ENCODE measurements around the gene NCAN.

Gene NCAN

GRCh38 chr19:19259741-19260140, 48.0 kb downstream of the NCAN start:
- TF ChIP-seq EZH2 (IDR thresholded peaks at IDR 0.05; ENCODE audit: borderline replicate concordance, low read length) = no peak
- Histone ChIP-seq H3K27ac (ENCODE audit: low read depth, low read length, poor library complexity, severe bottlenecking) (no peak overlapping the region), H3K36me3 (ENCODE audit: insufficient read depth, low read length) (no peaks in the 10 kb centered on the region), H3K9ac (ENCODE audit: low read length) (no peak overlapping the region), H3K9me3 (ENCODE audit: low read length) (no peaks in the 10 kb centered on the region), H3K9me2 (ENCODE audit: low read depth, low read length) (no peaks in the 10 kb centered on the region), H3K4me2 (ENCODE audit: low read length) (no peak overlapping the region), H2AFZ (ENCODE audit: low read length) (no peak overlapping the region), H3F3A (ENCODE audit: insufficient read depth, low read length) (no peaks in the 10 kb centered on the region), H4K20me1 (ENCODE audit: insufficient read depth, low read length) (no peaks in the 10 kb centered on the region), H3K4me1 (ENCODE audit: insufficient read depth, low read length, severe bottlenecking) (peaks cover 5% of the 10 kb centered on the region), H3K27me3 (ENCODE audit: insufficient read depth, low read length) (peaks cover 10% of the 10 kb centered on the region; the same call in 1 of the 2 replicates), H3K79me2 (ENCODE audit: insufficient read depth, low read length) (no peaks in the 10 kb centered on the region), H3K4me3 (ENCODE audit: low read depth, low read length, poor library complexity, severe bottlenecking) (no peak overlapping the region)

GRCh38 chr19:19260417-19261214, 48.9 kb downstream of the NCAN start:
- Histone ChIP-seq H3K79me2 (ENCODE audit: insufficient read depth, low read length) (no peaks in the 10 kb centered on the region), H3K4me3 (ENCODE audit: low read depth, low read length, poor library complexity, severe bottlenecking) (no peak overlapping the region), H3K9me3 (ENCODE audit: low read length) (no peaks in the 10 kb centered on the region), H3K4me1 (ENCODE audit: insufficient read depth, low read length, severe bottlenecking) (peaks cover 5% of the 10 kb centered on the region), H3F3A (ENCODE audit: insufficient read depth, low read length) (no peaks in the 10 kb centered on the region), H3K4me2 (ENCODE audit: low read length) (peak overlapping the region; percentile 47; the same call in 1 of the 2 replicates), H3K9me2 (ENCODE audit: low read depth, low read length) (no peaks in the 10 kb centered on the region), H3K27me3 (ENCODE audit: insufficient read depth, low read length) (peaks cover 10% of the 10 kb centered on the region; the same call in 1 of the 2 replicates), H4K20me1 (ENCODE audit: insufficient read depth, low read length) (no peaks in the 10 kb centered on the region), H3K9ac (ENCODE audit: low read length) (no peak overlapping the region), H3K36me3 (ENCODE audit: insufficient read depth, low read length) (no peaks in the 10 kb centered on the region), H2AFZ (ENCODE audit: low read length) (no peak overlapping the region), H3K27ac (ENCODE audit: low read depth, low read length, poor library complexity, severe bottlenecking) (no peak overlapping the region)
- TF ChIP-seq CTCF (IDR thresholded peaks at IDR 0.05; ENCODE audit: low read length) (no peak), EZH2 (IDR thresholded peaks at IDR 0.05; ENCODE audit: borderline replicate concordance, low read length) (no peak)

- Histone ChIP-seq H3K27me3 (ENCODE audit: insufficient read depth, low read length) (peaks cover 10% of the 10 kb centered on the region; the same call in 1 of the 2 replicates), H3K4me2 (ENCODE audit: low read length) (peak overlapping the region; percentile 47; the same call in 1 of the 2 replicates), H3K4me3 (ENCODE audit: low read depth, low read length, poor library complexity, severe bottlenecking) (peak overlapping the region; percentile 24), H3K9ac (ENCODE audit: low read length) (no peak overlapping the region; the same call in 1 of the 2 replicates), H3K27ac (ENCODE audit: low read depth, low read length, poor library complexity, severe bottlenecking) (no peak overlapping the region), H3F3A (ENCODE audit: insufficient read depth, low read length) (no peaks in the 10 kb centered on the region), H4K20me1 (ENCODE audit: insufficient read depth, low read length) (no peaks in the 10 kb centered on the region), H2AFZ (ENCODE audit: low read length) (no peak overlapping the region), H3K9me2 (ENCODE audit: low read depth, low read length) (no peaks in the 10 kb centered on the region), H3K9me3 (ENCODE audit: low read length) (no peaks in the 10 kb centered on the region), H3K36me3 (ENCODE audit: insufficient read depth, low read length) (no peaks in the 10 kb centered on the region), H3K79me2 (ENCODE audit: insufficient read depth, low read length) (no peaks in the 10 kb centered on the region), H3K4me1 (ENCODE audit: insufficient read depth, low read length, severe bottlenecking) (peaks cover 5% of the 10 kb centered on the region)
- TF ChIP-seq CTCF (IDR thresholded peaks at IDR 0.05; ENCODE audit: low read length) = no peak
- no peak for TF ChIP-seq EZH2 (IDR thresholded peaks at IDR 0.05; ENCODE audit: borderline replicate concordance, low read length)
Observed at GRCh38 chr19:19261350-19262189, 49.8 kb downstream of the NCAN start.

Measured in OCI-LY1 (cell line).